HAP-1 (cell line): ENCODE results near the gene OSBPL8.
A peak's percentile ranks its signal among the peaks of the same experiment; 100 is the strongest.
"Not testable (repeated sequence)": the region's sequence is repeated elsewhere in the genome, so short reads cannot be mapped to it uniquely, and the experiment has no call there.

ENCODE experiments used
- DNase-seq, 2 experiments: peaks; one replicate each; pipeline ENCODE4 v3.0.0-alpha.2; 2016 to 2020; ENCODE audit warnings: low spot score in 2 of 2
- H3K27me3 ChIP-seq: fragments of 250-450 bp; sonication (Bioruptor Pico); 2 replicates; pipeline ENCODE4 v1.5.1; 2020; ENCODE audit warnings: low read depth, mild to moderate bottlenecking, moderate library complexity
- H3K36me3 ChIP-seq: fragments of 250-450 bp; sonication (Bioruptor Pico); replicated peaks from 2 replicates; pipeline ENCODE4 v1.5.1; 2020; ENCODE audit warnings: mild to moderate bottlenecking
- H3K4me1 ChIP-seq: fragments of 250-450 bp; sonication (Bioruptor Pico); 2 replicates; pipeline ENCODE4 v1.5.1; 2020; ENCODE audit warnings: mild to moderate bottlenecking
- H3K4me3 ChIP-seq: fragments of 250-450 bp; sonication (Bioruptor Pico); 2 replicates; pipeline ENCODE4 v1.5.1; 2020; ENCODE audit warnings: mild to moderate bottlenecking, moderate library complexity
- H3K9me3 ChIP-seq: fragments of 250-450 bp; sonication (Bioruptor Pico); 2 replicates; pipeline ENCODE4 v1.5.1; 2020; ENCODE audit warnings: mild to moderate bottlenecking, moderate library complexity
- in situ Hi-C: fragments of 300-500 bp; cut with MboI; formaldehyde crosslinking; loops from 3 replicates; pipeline ENCODE4 v1.14.3; 2020; ENCODE audit warnings: low sequenced_read_pairs, inconsistent platforms, mixed read lengths

OSBPL8 gene

GRCh38 chr12:76530516-76530915, 29.1 kb downstream of the OSBPL8 start:
- no peak for DNase-seq
- no peaks in the 10 kb centered on the region for H3K9me3 ChIP-seq
- H3K36me3 ChIP-seq: no peaks in the 10 kb centered on the region
- H3K4me3 ChIP-seq: no peak overlapping the region
- H3K27me3 ChIP-seq: no peaks in the 10 kb centered on the region
- H3K4me1 ChIP-seq: peaks cover 8% of the 10 kb centered on the region
- in situ Hi-C loops: no loop called here

GRCh38 chr12:76529226-76529918, 30.2 kb downstream of the OSBPL8 start:
- peaks cover 8% of the 10 kb centered on the region for H3K4me1 ChIP-seq
- no peaks in the 10 kb centered on the region for H3K27me3 ChIP-seq
- H3K4me3 ChIP-seq: no peak overlapping the region
- no peaks in the 10 kb centered on the region for H3K9me3 ChIP-seq
- H3K36me3 ChIP-seq: no peaks in the 10 kb centered on the region
- in situ Hi-C loops: no loop called here
- DNase-seq: no peak

GRCh38 chr12:76523408-76523807, 36.2 kb downstream of the OSBPL8 start:
- H3K27me3 ChIP-seq: no peaks in the 10 kb centered on the region
- H3K4me1 ChIP-seq: peaks cover 6% of the 10 kb centered on the region; the same call in 1 of the 2 replicates
- peaks cover 3% of the 10 kb centered on the region; the same call in 1 of the 2 replicates for H3K9me3 ChIP-seq
- peaks cover 3% of the 10 kb centered on the region; the same call in 1 of the 2 replicates for H3K36me3 ChIP-seq
- H3K4me3 ChIP-seq: no peak overlapping the region
- no peak for DNase-seq
- in situ Hi-C loops: no loop called here

- DNase-seq: no peak
- H3K36me3 ChIP-seq: peaks cover 3% of the 10 kb centered on the region; the same call in 1 of the 2 replicates
- peaks cover 3% of the 10 kb centered on the region; the same call in 1 of the 2 replicates for H3K9me3 ChIP-seq
- H3K27me3 ChIP-seq: no peaks in the 10 kb centered on the region
- H3K4me1 ChIP-seq: peaks cover 6% of the 10 kb centered on the region; the same call in 1 of the 2 replicates
- H3K4me3 ChIP-seq: no peak overlapping the region
- in situ Hi-C loops: no loop called here
Measured at GRCh38 chr12:76520348-76520747, 39.2 kb downstream of the OSBPL8 start.

GRCh38 chr12:76519538-76519937, 40.0 kb downstream of the OSBPL8 start:
- Histone ChIP-seq H3K4me3 (no peak overlapping the region), H3K4me1 (peaks cover 6% of the 10 kb centered on the region; the same call in 1 of the 2 replicates), H3K36me3 (peaks cover 3% of the 10 kb centered on the region; the same call in 1 of the 2 replicates), H3K27me3 (no peaks in the 10 kb centered on the region), H3K9me3 (peaks cover 3% of the 10 kb centered on the region; the same call in 1 of the 2 replicates)
- no peak for DNase-seq
- in situ Hi-C loops: no loop called here

GRCh38 chr12:76518699-76519098, 40.9 kb downstream of the OSBPL8 start:
- in situ Hi-C loops: no loop called here
- DNase-seq: peak; percentile 13 to 38
- Histone ChIP-seq H3K9me3 (peaks cover 3% of the 10 kb centered on the region; the same call in 1 of the 2 replicates), H3K4me1 (peaks cover 6% of the 10 kb centered on the region; the same call in 1 of the 2 replicates), H3K4me3 (no peak overlapping the region), H3K27me3 (no peaks in the 10 kb centered on the region), H3K36me3 (peaks cover 3% of the 10 kb centered on the region; the same call in 1 of the 2 replicates)

- DNase-seq: no peak
- Histone ChIP-seq H3K27me3 (no peaks in the 10 kb centered on the region), H3K9me3 (peaks cover 3% of the 10 kb centered on the region; the same call in 1 of the 2 replicates), H3K36me3 (no peaks in the 10 kb centered on the region; the same call in 1 of the 2 replicates), H3K4me1 (peaks cover 6% of the 10 kb centered on the region; the same call in 1 of the 2 replicates), H3K4me3 (no peak overlapping the region)
- in situ Hi-C loops: no loop called here
Measured at GRCh38 chr12:76515271-76515670, 44.3 kb downstream of the OSBPL8 start.

- H3K27me3 ChIP-seq, H3K36me3 ChIP-seq, H3K4me3 ChIP-seq, H3K9me3 ChIP-seq, DNase-seq, H3K4me1 ChIP-seq, in situ Hi-C loops: not testable (repeated sequence)
Measured at GRCh38 chr12:76511116-76511716, 48.4 kb downstream of the OSBPL8 start.

GRCh38 chr12:76508128-76508980, 51.2 kb downstream of the OSBPL8 start:
- peaks cover 9% of the 10 kb centered on the region for H3K4me1 ChIP-seq

GRCh38 chr12:76506149-76506548, 53.4 kb downstream of the OSBPL8 start:
- Histone ChIP-seq H3K9me3 (no peaks in the 10 kb centered on the region), H3K4me3 (no peak overlapping the region), H3K36me3 (no peaks in the 10 kb centered on the region), H3K27me3 (no peaks in the 10 kb centered on the region), H3K4me1 (peaks cover 9% of the 10 kb centered on the region)
- DNase-seq: no peak
- in situ Hi-C loops: no loop called here

More at GRCh38 chr12:76508128-76508980, 51.2 kb downstream of the OSBPL8 start:
- in situ Hi-C loops: no loop called here
- Histone ChIP-seq H3K4me3 (no peak overlapping the region), H3K27me3 (no peaks in the 10 kb centered on the region), H3K36me3 (no peaks in the 10 kb centered on the region), H3K9me3 (no peaks in the 10 kb centered on the region)
- DNase-seq: no peak

GRCh38 chr12:76505050-76505449, 54.5 kb downstream of the OSBPL8 start:
- in situ Hi-C loops: no loop called here
- H3K36me3 ChIP-seq: no peaks in the 10 kb centered on the region

GRCh38 chr12:76504606-76505005, 55.0 kb downstream of the OSBPL8 start:
- Histone ChIP-seq H3K27me3 (no peaks in the 10 kb centered on the region), H3K9me3 (no peaks in the 10 kb centered on the region), H3K4me3 (no peak overlapping the region), H3K36me3 (no peaks in the 10 kb centered on the region), H3K4me1 (peaks cover 9% of the 10 kb centered on the region)
- in situ Hi-C loops: no loop called here
- no peak for DNase-seq

More at GRCh38 chr12:76505050-76505449, 54.5 kb downstream of the OSBPL8 start:
- Histone ChIP-seq H3K9me3 (no peaks in the 10 kb centered on the region), H3K4me1 (peaks cover 9% of the 10 kb centered on the region), H3K4me3 (no peak overlapping the region), H3K27me3 (no peaks in the 10 kb centered on the region)
- DNase-seq: no peak

- no peak for DNase-seq
- Histone ChIP-seq H3K4me1 (peaks cover 9% of the 10 kb centered on the region), H3K36me3 (no peaks in the 10 kb centered on the region), H3K9me3 (no peaks in the 10 kb centered on the region), H3K27me3 (no peaks in the 10 kb centered on the region), H3K4me3 (no peak overlapping the region)
- in situ Hi-C loops: no loop called here
Measured at GRCh38 chr12:76503957-76504356, 55.6 kb downstream of the OSBPL8 start.
